Liver (tissue), 3 donors: ENCODE measurements around the gene HMGA1.

Experiments
- EGR1 ChIP-seq, 2 donors: IDR thresholded peaks; 2 replicates each; pipeline ENCODE4 v1.6.1; 2016 to 2018; ENCODE audit warnings: antibody characterized with exemption in 2 of 2, low read depth in 2 of 2
- RAD21 ChIP-seq, 2 donors: IDR thresholded peaks; 2 replicates each; pipeline ENCODE4 v1.6.1; 2016; ENCODE audit warnings: antibody characterized with exemption in 2 of 2, mild to moderate bottlenecking in 2 of 2
- SP1 ChIP-seq: IDR thresholded peaks from 2 replicates; pipeline ENCODE4 v1.6.1; 2018; ENCODE audit warnings: antibody characterized with exemption, mild to moderate bottlenecking
- TAF1 ChIP-seq: conservative IDR thresholded peaks from 2 replicates; pipeline ENCODE4 v1.6.1; 2016; ENCODE audit warnings: antibody characterized with exemption, mild to moderate bottlenecking
- TF ChIP-seq, protein P1 (sequence below): fragments of 150-350 bp; IDR thresholded peaks from 2 replicates; pipeline ENCODE4 v1.5.1; 2017; ENCODE audit warnings: improper control_type of control experiment, low read depth, low read length; ENCODE audit not compliant: missing input control
- TF ChIP-seq, protein P2 (sequence below): IDR thresholded peaks from 2 replicates; pipeline ENCODE4 v1.6.1; 2016; ENCODE audit warnings: antibody characterized with exemption
- TF ChIP-seq, protein P3 (sequence below): IDR thresholded peaks from 2 replicates; pipeline ENCODE4 v1.6.1; 2016; ENCODE audit warnings: antibody characterized with exemption
- donor health status: healthy.
- donor health status: healthy.

DNA sequence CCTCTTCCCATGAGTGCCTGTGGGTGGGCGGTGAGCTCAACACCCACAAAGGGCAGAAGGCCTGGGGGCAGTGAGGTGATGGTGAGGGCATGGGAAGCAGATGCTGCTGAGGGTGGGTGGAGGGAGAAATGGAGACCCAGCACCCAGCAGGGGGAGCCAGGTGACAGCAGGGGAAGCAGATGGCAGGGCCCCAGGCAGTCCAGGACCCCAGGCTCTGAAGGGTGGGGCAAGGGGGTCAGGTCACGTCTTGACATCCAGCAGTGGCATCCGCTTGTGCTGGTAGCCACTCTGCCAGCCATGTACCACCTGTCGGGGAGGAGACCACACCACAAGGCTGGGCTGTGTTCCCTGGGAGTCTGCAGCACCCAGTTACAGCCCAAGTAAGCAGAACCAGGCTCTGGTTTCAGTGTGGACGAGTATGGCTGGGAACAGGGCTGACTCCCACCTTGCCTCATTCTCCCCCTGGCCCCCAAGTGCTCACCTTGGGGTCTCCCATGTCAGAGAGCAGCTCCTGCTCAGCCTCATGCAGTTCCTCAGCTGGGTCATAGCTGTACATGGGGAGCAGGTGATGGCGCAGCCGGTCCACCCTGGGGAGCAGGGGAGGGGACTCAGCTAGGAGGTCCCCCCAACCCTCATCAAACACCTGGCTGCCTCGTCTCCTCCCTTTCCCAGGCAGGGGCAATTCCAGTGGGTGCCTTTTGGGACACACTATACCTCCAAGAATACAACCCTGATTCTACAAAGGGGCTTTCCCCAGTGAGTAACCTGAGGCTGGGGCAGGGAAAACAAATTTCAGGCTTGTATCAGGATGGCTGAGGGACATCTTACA is 10.1 kb downstream of the HMGA1 start:
- TF ChIP-seq, protein P1, sequence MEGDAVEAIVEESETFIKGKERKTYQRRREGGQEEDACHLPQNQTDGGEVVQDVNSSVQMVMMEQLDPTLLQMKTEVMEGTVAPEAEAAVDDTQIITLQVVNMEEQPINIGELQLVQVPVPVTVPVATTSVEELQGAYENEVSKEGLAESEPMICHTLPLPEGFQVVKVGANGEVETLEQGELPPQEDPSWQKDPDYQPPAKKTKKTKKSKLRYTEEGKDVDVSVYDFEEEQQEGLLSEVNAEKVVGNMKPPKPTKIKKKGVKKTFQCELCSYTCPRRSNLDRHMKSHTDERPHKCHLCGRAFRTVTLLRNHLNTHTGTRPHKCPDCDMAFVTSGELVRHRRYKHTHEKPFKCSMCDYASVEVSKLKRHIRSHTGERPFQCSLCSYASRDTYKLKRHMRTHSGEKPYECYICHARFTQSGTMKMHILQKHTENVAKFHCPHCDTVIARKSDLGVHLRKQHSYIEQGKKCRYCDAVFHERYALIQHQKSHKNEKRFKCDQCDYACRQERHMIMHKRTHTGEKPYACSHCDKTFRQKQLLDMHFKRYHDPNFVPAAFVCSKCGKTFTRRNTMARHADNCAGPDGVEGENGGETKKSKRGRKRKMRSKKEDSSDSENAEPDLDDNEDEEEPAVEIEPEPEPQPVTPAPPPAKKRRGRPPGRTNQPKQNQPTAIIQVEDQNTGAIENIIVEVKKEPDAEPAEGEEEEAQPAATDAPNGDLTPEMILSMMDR, result peak; percentile 31
- TF ChIP-seq RAD21 (IDR thresholded peaks at IDR 0.05), result peak; percentile 48 to 73
- TF ChIP-seq TAF1, result no peak
- no peak for TF ChIP-seq EGR1 (IDR thresholded peaks at IDR 0.05; ENCODE audit: low read depth in 2 of 2)
- TF ChIP-seq SP1, result no peak
- TF ChIP-seq, protein P2, sequence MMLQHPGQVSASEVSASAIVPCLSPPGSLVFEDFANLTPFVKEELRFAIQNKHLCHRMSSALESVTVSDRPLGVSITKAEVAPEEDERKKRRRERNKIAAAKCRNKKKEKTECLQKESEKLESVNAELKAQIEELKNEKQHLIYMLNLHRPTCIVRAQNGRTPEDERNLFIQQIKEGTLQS, result no peak
- TF ChIP-seq, protein P3, sequence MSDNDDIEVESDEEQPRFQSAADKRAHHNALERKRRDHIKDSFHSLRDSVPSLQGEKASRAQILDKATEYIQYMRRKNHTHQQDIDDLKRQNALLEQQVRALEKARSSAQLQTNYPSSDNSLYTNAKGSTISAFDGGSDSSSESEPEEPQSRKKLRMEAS, result no peak
